Gastroesophageal sphincter (tissue), 3 donors: ENCODE data around the gene VEGFA.

Experiments
- EP300 ChIP-seq: sonication (generic); formaldehyde crosslinking; IDR thresholded peaks from one replicate; pipeline ENCODE4 v1.6.1; 2017; ENCODE audit warnings: antibody characterized with exemption, mild to moderate bottlenecking
- POLR2A ChIP-seq, 2 donors: fragments of 450-650 bp; IDR thresholded peaks; one replicate each; pipeline ENCODE4 v1.6.1; 2017; ENCODE audit warnings: antibody characterized with exemption in 2 of 2, mild to moderate bottlenecking in 2 of 2, moderate library complexity in 1 of 2
- POLR2AphosphoS5 ChIP-seq: sonication (generic); formaldehyde crosslinking; IDR thresholded peaks from one replicate; pipeline ENCODE4 v1.6.1; 2017; ENCODE audit warnings: antibody characterized with exemption
- TF ChIP-seq, protein P1 (sequence below), 4 experiments: fragments of 200-600 bp in 2 of 4; fragments of 450-650 bp in 2 of 4; sonication (generic) in 1 of 4; IDR thresholded peaks; one replicate each; pipeline ENCODE4 v1.5.1; 2017 to 2019; ENCODE audit warnings: antibody characterized with exemption in 4 of 4, mild to moderate bottlenecking in 2 of 4, moderate library complexity in 2 of 4

GRCh38 chr6:43778131-43778855 lies 8.3 kb downstream of the VEGFA start:
- TF ChIP-seq, protein P1, sequence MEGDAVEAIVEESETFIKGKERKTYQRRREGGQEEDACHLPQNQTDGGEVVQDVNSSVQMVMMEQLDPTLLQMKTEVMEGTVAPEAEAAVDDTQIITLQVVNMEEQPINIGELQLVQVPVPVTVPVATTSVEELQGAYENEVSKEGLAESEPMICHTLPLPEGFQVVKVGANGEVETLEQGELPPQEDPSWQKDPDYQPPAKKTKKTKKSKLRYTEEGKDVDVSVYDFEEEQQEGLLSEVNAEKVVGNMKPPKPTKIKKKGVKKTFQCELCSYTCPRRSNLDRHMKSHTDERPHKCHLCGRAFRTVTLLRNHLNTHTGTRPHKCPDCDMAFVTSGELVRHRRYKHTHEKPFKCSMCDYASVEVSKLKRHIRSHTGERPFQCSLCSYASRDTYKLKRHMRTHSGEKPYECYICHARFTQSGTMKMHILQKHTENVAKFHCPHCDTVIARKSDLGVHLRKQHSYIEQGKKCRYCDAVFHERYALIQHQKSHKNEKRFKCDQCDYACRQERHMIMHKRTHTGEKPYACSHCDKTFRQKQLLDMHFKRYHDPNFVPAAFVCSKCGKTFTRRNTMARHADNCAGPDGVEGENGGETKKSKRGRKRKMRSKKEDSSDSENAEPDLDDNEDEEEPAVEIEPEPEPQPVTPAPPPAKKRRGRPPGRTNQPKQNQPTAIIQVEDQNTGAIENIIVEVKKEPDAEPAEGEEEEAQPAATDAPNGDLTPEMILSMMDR (IDR thresholded peaks at IDR 0.05): no peak
- TF ChIP-seq POLR2A (IDR thresholded peaks at IDR 0.05): no peak
- TF ChIP-seq POLR2AphosphoS5: no peak
- no peak for TF ChIP-seq EP300
